WTC11 (cell line): ENCODE results near the gene KRTAP5-6. TPM values are rescaled to one million over a fixed set of nuclear protein-coding genes. Genes with fewer than 3 reads are reported as not detected.

Experiments used
- ATAC-seq: fragments of 200-7000 bp; cut with Tn5 transposase; 2 replicates; pipeline ENCODE4 v1.10.0; 2021; ENCODE audit warnings: mild to moderate bottlenecking, moderate library complexity
- CTCF ChIA-PET: fragments of 300-600 bp; sonication (Branson Sonifier 250); formaldehyde crosslinking; loops from one replicate; lab custom pipeline; 2021; ENCODE audit warnings: antibody characterized with exemption; lab: Charles Lee
- POLR2A ChIA-PET: fragments of 350-600 bp; sonication (Branson Sonifier 250); formaldehyde crosslinking; loops from one replicate; lab custom pipeline; 2021; ENCODE audit warnings: antibody characterized with exemption; lab: Charles Lee
- DNase-seq: peaks from one replicate; pipeline ENCODE4 v3.0.0; 2021; ENCODE audit warnings: low spot score
- H3K27ac Mint-ChIP-seq: 2 replicates; pipeline ENCODE4 v1.8.0; 2021; ENCODE audit warnings: mixed read lengths
- H3K27me3 Mint-ChIP-seq: 2 replicates; pipeline ENCODE4 v1.8.0; 2021; ENCODE audit warnings: low read depth, mild to moderate bottlenecking, moderate library complexity, mixed read lengths
- H3K36me3 Mint-ChIP-seq: 2 replicates; pipeline ENCODE4 v1.8.0; 2021; ENCODE audit warnings: mixed read lengths
- H3K4me1 Mint-ChIP-seq: 2 replicates; pipeline ENCODE4 v1.8.0; 2022; ENCODE audit warnings: mixed read lengths
- H3K4me3 Mint-ChIP-seq: 2 replicates; pipeline ENCODE4 v1.8.0; 2021; ENCODE audit warnings: mild to moderate bottlenecking, moderate library complexity, mixed read lengths
- H3K9me3 Mint-ChIP-seq: 2 replicates; pipeline ENCODE4 v1.8.0; 2021; ENCODE audit warnings: mixed read lengths
- AR ChIP-seq: fragments of 250-450 bp; sonication (Bioruptor Pico); IDR thresholded peaks from 2 replicates; pipeline ENCODE4 v1.9.0; 2021; ENCODE audit warnings: mild to moderate bottlenecking
- CREM ChIP-seq: sonication (generic); formaldehyde crosslinking; IDR thresholded peaks from 2 replicates; pipeline ENCODE4 v1.8.1; 2022; ENCODE audit warnings: mild to moderate bottlenecking, missing genetic modification reagents, moderate library complexity
- E2F1 ChIP-seq: sonication (generic); formaldehyde crosslinking; IDR thresholded peaks from 2 replicates; pipeline ENCODE4 v1.8.0; 2022; ENCODE audit warnings: mild to moderate bottlenecking, missing genetic modification reagents
- EMX1 ChIP-seq: fragments of 250-450 bp; sonication (Bioruptor Pico); IDR thresholded peaks from 2 replicates; pipeline ENCODE4 v1.8.0; 2021; ENCODE audit warnings: mild to moderate bottlenecking
- GTF2I ChIP-seq: fragments of 250-450 bp; sonication (Bioruptor Pico); conservative IDR thresholded peaks from 2 replicates; pipeline ENCODE4 v1.4.0; 2021; ENCODE audit warnings: mild to moderate bottlenecking
- HMGA2 ChIP-seq: fragments of 250-450 bp; sonication (Bioruptor Pico); IDR thresholded peaks from 2 replicates; pipeline ENCODE4 v1.4.0; 2021; ENCODE audit warnings: mild to moderate bottlenecking, moderate library complexity
- MAX ChIP-seq: sonication (generic); formaldehyde crosslinking; IDR thresholded peaks from 2 replicates; pipeline ENCODE4 v1.8.0; 2022; ENCODE audit warnings: mild to moderate bottlenecking, missing genetic modification reagents
- NFYB ChIP-seq: sonication (generic); formaldehyde crosslinking; conservative IDR thresholded peaks from 2 replicates; pipeline ENCODE4 v1.8.0; 2022; ENCODE audit warnings: low read depth, missing genetic modification reagents
- PREB ChIP-seq: sonication (generic); formaldehyde crosslinking; IDR thresholded peaks from 2 replicates; pipeline ENCODE4 v1.8.1; 2022; ENCODE audit warnings: mild to moderate bottlenecking, missing genetic modification reagents, moderate library complexity, borderline replicate concordance
- RELA ChIP-seq: sonication (generic); formaldehyde crosslinking; IDR thresholded peaks from 2 replicates; pipeline ENCODE4 v1.8.1; 2022; ENCODE audit warnings: missing genetic modification reagents, mild to moderate bottlenecking, borderline replicate concordance
- SMAD4 ChIP-seq: sonication (generic); formaldehyde crosslinking; IDR thresholded peaks from 2 replicates; pipeline ENCODE4 v1.8.0; 2022; ENCODE audit warnings: mild to moderate bottlenecking, missing genetic modification reagents
- TCF7 ChIP-seq: sonication (generic); formaldehyde crosslinking; IDR thresholded peaks from 2 replicates; pipeline ENCODE4 v1.8.0; 2022; ENCODE audit warnings: mild to moderate bottlenecking, low read depth, missing genetic modification reagents, moderate library complexity
- TEAD1 ChIP-seq: sonication (generic); formaldehyde crosslinking; IDR thresholded peaks from 2 replicates; pipeline ENCODE4 v1.8.0; 2022; ENCODE audit warnings: mild to moderate bottlenecking, missing genetic modification reagents
- TP53 ChIP-seq: sonication (generic); formaldehyde crosslinking; IDR thresholded peaks from 2 replicates; pipeline ENCODE4 v1.8.1; 2023; ENCODE audit warnings: mild to moderate bottlenecking, missing genetic modification reagents
- USF1 ChIP-seq: sonication (generic); formaldehyde crosslinking; IDR thresholded peaks from 2 replicates; pipeline ENCODE4 v1.8.0; 2022; ENCODE audit warnings: mild to moderate bottlenecking, missing genetic modification reagents
- ZMAT4 ChIP-seq: fragments of 250-450 bp; sonication (Bioruptor Pico); IDR thresholded peaks from 2 replicates; pipeline ENCODE4 v1.9.0; 2021; ENCODE audit warnings: mild to moderate bottlenecking
- ZNF317 ChIP-seq: sonication (generic); formaldehyde crosslinking; IDR thresholded peaks from 2 replicates; pipeline ENCODE4 v1.8.1; 2023; ENCODE audit warnings: low read depth, mild to moderate bottlenecking, moderate library complexity, missing genetic modification reagents, borderline replicate concordance
- ZNF423 ChIP-seq: fragments of 250-450 bp; sonication (Bioruptor Pico); IDR thresholded peaks from 2 replicates; pipeline ENCODE4 v2.1.2; 2022; ENCODE audit warnings: mild to moderate bottlenecking, moderate library complexity
- ZNF671 ChIP-seq: fragments of 250-450 bp; sonication (Bioruptor Pico); IDR thresholded peaks from 2 replicates; pipeline ENCODE4 v1.8.0; 2021; ENCODE audit warnings: mild to moderate bottlenecking
- total RNA-seq: library from RNA; stranded (reverse); gene quantifications from 3 replicates; pipeline ENCODE4 v1.2.3, GENCODE V29; 2021

Gene KRTAP5-6
- total RNA-seq, 1 experiment from 2014 or later, result 0.35 TPM

GRCh38 chr11:1742869-1743584 is 46.0 kb downstream of the KRTAP5-6 start:
- ChIA-PET CTCF (interaction anchor here (1.1 kb wide), 1 partner anchor 90 kb away, joined by 5 read pairs; no protein-coding TSS in a partner anchor), POLR2A (no interaction called here)
- no peak for TF ChIP-seq AR (CRISPR knock-in tag)
- TF ChIP-seq SMAD4, result no peak
- no peak for TF ChIP-seq TP53
- TF ChIP-seq CREM (CRISPR knock-in tag), result no peak
- no peak for TF ChIP-seq NFYB (CRISPR knock-in tag)
- TF ChIP-seq MAX (CRISPR knock-in tag), result no peak
- TF ChIP-seq TCF7, result no peak
- no peak for TF ChIP-seq USF1 (CRISPR knock-in tag)
- ATAC-seq, result no peak
- H3K9me3 Mint-ChIP-seq, result peaks cover 17% of the 10 kb centered on the region
- no peak overlapping the region for H3K4me3 Mint-ChIP-seq
- no peaks in the 10 kb centered on the region for H3K4me1 Mint-ChIP-seq
- peaks cover 10% of the 10 kb centered on the region for H3K36me3 Mint-ChIP-seq
- DNase-seq, result no peak
- H3K27me3 Mint-ChIP-seq, result peaks cover 44% of the 10 kb centered on the region
- no peak overlapping the region for H3K27ac Mint-ChIP-seq

GRCh38 chr11:1743585-1744136 is 46.7 kb downstream of the KRTAP5-6 start:
- no peak overlapping the region for H3K4me3 Mint-ChIP-seq
- no peak for TF ChIP-seq ZNF671
- H3K27ac Mint-ChIP-seq, result no peak overlapping the region
- ATAC-seq (no peak), DNase-seq (no peak)
- CTCF ChIA-PET, result interaction anchor here (1.7 kb wide), 1 partner anchor 81 kb away, joined by 5 read pairs; no protein-coding TSS in a partner anchor
- H3K4me1 Mint-ChIP-seq, result no peaks in the 10 kb centered on the region
- H3K27me3 Mint-ChIP-seq, result peaks cover 44% of the 10 kb centered on the region
- H3K9me3 Mint-ChIP-seq, result peaks cover 12% of the 10 kb centered on the region
- POLR2A ChIA-PET, result no interaction called here
- H3K36me3 Mint-ChIP-seq, result peaks cover 10% of the 10 kb centered on the region

- no peak for ATAC-seq
- DNase-seq, result no peak
- Mint-ChIP-seq H3K36me3 (peaks cover 10% of the 10 kb centered on the region), H3K4me1 (no peaks in the 10 kb centered on the region), H3K4me3 (no peak overlapping the region), H3K27me3 (peaks cover 47% of the 10 kb centered on the region), H3K9me3 (peaks cover 12% of the 10 kb centered on the region), H3K27ac (no peak overlapping the region)
- TF ChIP-seq RELA (CRISPR knock-in tag), result no peak
- TF ChIP-seq NFYB (CRISPR knock-in tag), result no peak
- TF ChIP-seq ZNF317 (CRISPR knock-in tag), result no peak
- TF ChIP-seq E2F1 (CRISPR knock-in tag), result no peak
- no peak for TF ChIP-seq ZMAT4 (CRISPR knock-in tag)
- no peak for TF ChIP-seq HMGA2 (CRISPR knock-in tag)
- no peak for TF ChIP-seq EMX1 (CRISPR knock-in tag)
- no peak for TF ChIP-seq TEAD1 (CRISPR knock-in tag)
- TF ChIP-seq ZNF423 (CRISPR knock-in tag), result no peak
- no peak for TF ChIP-seq GTF2I (CRISPR knock-in tag)
- no peak for TF ChIP-seq CREM (CRISPR knock-in tag)
- no peak for TF ChIP-seq PREB (CRISPR knock-in tag)
- ChIA-PET CTCF (interaction anchor here (1.5 to 1.7 kb wide), 2 partner anchors 50 to 80 kb away, joined by 3 to 5 read pairs; no protein-coding TSS in a partner anchor), POLR2A (no interaction called here)
These were observed 47.3 kb downstream of the KRTAP5-6 start for GRCh38 chr11:1744137-1744886.
